Endodermal cell (in vitro differentiated cells): ENCODE measurements around the gene SH3BP4. TPM values are rescaled to one million over a fixed set of nuclear protein-coding genes. Genes with fewer than 3 reads are reported as not detected.

ENCODE experiments used
- DNase-seq: peaks from one replicate; pipeline ENCODE4 v3.0.0-alpha.2; 2017
- H3K27ac ChIP-seq: 2 replicates; pipeline ENCODE4 v1.5.1; 2013; ENCODE audit warnings: mild to moderate bottlenecking, low read depth, low read length, moderate library complexity
- H3K27me3 ChIP-seq: 2 replicates; pipeline ENCODE4 v1.6.1; 2013; ENCODE audit warnings: mild to moderate bottlenecking, low read length, moderate library complexity; ENCODE audit not compliant: insufficient read depth, control insufficient read depth, poor library complexity, severe bottlenecking
- H3K36me3 ChIP-seq: 2 replicates; pipeline ENCODE4 v1.7.0; 2013; ENCODE audit warnings: mild to moderate bottlenecking, low read length, moderate library complexity; ENCODE audit not compliant: control insufficient read depth, insufficient read depth
- H3K4me1 ChIP-seq: one replicate; pipeline ENCODE4 v1.7.0; 2013; ENCODE audit warnings: low read length; ENCODE audit not compliant: control insufficient read depth, insufficient read depth
- H3K4me3 ChIP-seq: 2 replicates; pipeline ENCODE4 v1.5.1; 2013; ENCODE audit warnings: mild to moderate bottlenecking, low read length, moderate library complexity
- H3K9ac ChIP-seq: 2 replicates; pipeline ENCODE4 v1.6.1; 2013; ENCODE audit warnings: mild to moderate bottlenecking, low read length, moderate library complexity; ENCODE audit not compliant: poor library complexity, severe bottlenecking; ENCODE audit errors: extremely low read depth
- H3K9me3 ChIP-seq: 2 replicates; pipeline ENCODE4 v1.6.1; 2013; ENCODE audit warnings: mild to moderate bottlenecking, low read length, moderate library complexity; ENCODE audit not compliant: control insufficient read depth
- H3K27ac Mint-ChIP-seq: 2 replicates; pipeline ENCODE4 v1.8.0; 2020; ENCODE audit warnings: mixed read lengths
- H3K27me3 Mint-ChIP-seq: 2 replicates; pipeline ENCODE4 v1.8.0; 2021; ENCODE audit warnings: mild to moderate bottlenecking, mixed read lengths; ENCODE audit not compliant: insufficient read depth
- H3K36me3 Mint-ChIP-seq: 2 replicates; pipeline ENCODE4 v1.8.0; 2020; ENCODE audit warnings: low read depth, mixed read lengths
- H3K4me1 Mint-ChIP-seq: 2 replicates; pipeline ENCODE4 v1.8.0; 2020; ENCODE audit warnings: mixed read lengths
- H3K4me3 Mint-ChIP-seq: 2 replicates; pipeline ENCODE4 v1.8.0; 2020; ENCODE audit warnings: mild to moderate bottlenecking, moderate library complexity, mixed read lengths
- H3K9me3 Mint-ChIP-seq: 2 replicates; pipeline ENCODE4 v1.8.0; 2020; ENCODE audit warnings: mild to moderate bottlenecking, mixed read lengths
- CTCF ChIP-seq: fragments of 200-600 bp; sonication (generic); conservative IDR thresholded peaks from 2 replicates; pipeline ENCODE4 v1.5.0; 2021; ENCODE audit warnings: antibody characterized with exemption, mild to moderate bottlenecking
- WGBS, 2 experiments: methylation state at CpG; one replicate each; pipeline versions ENCODE4 v1.1.5 to v1.1.7; 2013; ENCODE audit warnings: missing lambda C conversion rate in 2 of 2, mixed read lengths in 1 of 2; ENCODE audit not compliant: insufficient coverage in 1 of 2, insufficient read length in 1 of 2; 5-methylcytosine and 5-hydroxymethylcytosine counted together
- total RNA-seq, 2 donors: library from RNA; stranded (reverse); fragmentation: NEBNext Ultra II Directional in 1 of 2; extraction: Animal tissue kit (Norgen Biotek cat#: 25700) in 1 of 2; gene quantifications; 2 replicates in 1 of 2; 3 replicates in 1 of 2; pipeline ENCODE4 v1.2.1, GENCODE V29; 2021

Gene SH3BP4
- total RNA-seq, 2 donors from 2014 or later, result 49.1 to 53.4 TPM

GRCh38 chr2:235066490-235066889, 114.7 kb downstream of the SH3BP4 start:
- H3K36me3 ChIP-seq, result no peaks in the 10 kb centered on the region
- no peaks in the 10 kb centered on the region for H3K4me1 ChIP-seq
- H3K9me3 Mint-ChIP-seq, result no peaks in the 10 kb centered on the region
- WGBS, 2 experiments, result 30 to 73% methylated on average over 3 to 4 of the region's 4 CpGs
- H3K9me3 ChIP-seq, result no peaks in the 10 kb centered on the region
- H3K4me3 Mint-ChIP-seq, result no peak overlapping the region
- peak; percentile 38 for DNase-seq
- H3K27ac ChIP-seq, result peak overlapping the region; percentile 86
- H3K9ac ChIP-seq, result no peak overlapping the region
- H3K27me3 Mint-ChIP-seq, result no peaks in the 10 kb centered on the region
- TF ChIP-seq CTCF, result no peak
- H3K4me3 ChIP-seq, result no peak overlapping the region
- H3K36me3 Mint-ChIP-seq, result no peaks in the 10 kb centered on the region
- H3K27me3 ChIP-seq, result no peaks in the 10 kb centered on the region
- peaks cover 12% of the 10 kb centered on the region for H3K4me1 Mint-ChIP-seq
- no peak overlapping the region for H3K27ac Mint-ChIP-seq

GRCh38 chr2:235066895-235067294, 115.1 kb downstream of the SH3BP4 start:
- Histone ChIP-seq H3K36me3 (no peaks in the 10 kb centered on the region), H3K4me3 (no peak overlapping the region), H3K27me3 (no peaks in the 10 kb centered on the region), H3K9ac (no peak overlapping the region), H3K4me1 (no peaks in the 10 kb centered on the region), H3K9me3 (no peaks in the 10 kb centered on the region), H3K27ac (peak overlapping the region; percentile 86)
- Mint-ChIP-seq H3K27me3 (no peaks in the 10 kb centered on the region), H3K36me3 (no peaks in the 10 kb centered on the region), H3K27ac (no peak overlapping the region), H3K9me3 (no peaks in the 10 kb centered on the region), H3K4me1 (peaks cover 12% of the 10 kb centered on the region), H3K4me3 (no peak overlapping the region)
- DNase-seq, result peak; percentile 71
- 17 to 36% methylated on average over 3 of the region's 4 CpGs for WGBS, 2 experiments
- TF ChIP-seq CTCF, result no peak

GRCh38 chr2:235068701-235069100, 116.9 kb downstream of the SH3BP4 start:
- Histone ChIP-seq H3K36me3 (no peaks in the 10 kb centered on the region), H3K4me1 (no peaks in the 10 kb centered on the region), H3K27ac (no peak overlapping the region), H3K9ac (no peak overlapping the region), H3K27me3 (no peaks in the 10 kb centered on the region), H3K4me3 (no peak overlapping the region), H3K9me3 (no peaks in the 10 kb centered on the region)
- no peaks in the 10 kb centered on the region for H3K9me3 Mint-ChIP-seq
- no peak for TF ChIP-seq CTCF
- H3K27ac Mint-ChIP-seq, result no peak overlapping the region
- no peak overlapping the region for H3K4me3 Mint-ChIP-seq
- WGBS, 2 experiments, result 80 to 85% methylated on average over 2 to 3 of the region's 3 CpGs
- H3K36me3 Mint-ChIP-seq, result no peaks in the 10 kb centered on the region
- H3K4me1 Mint-ChIP-seq, result peaks cover 12% of the 10 kb centered on the region
- no peaks in the 10 kb centered on the region for H3K27me3 Mint-ChIP-seq
- no peak for DNase-seq
